Stimulated activated CD8-positive, alpha-beta memory T cell treated with anti-CD3 and anti-CD28 coated beads, Interleukin-4, amount 100 ng/mL, for 48 hours (primary cell): ENCODE measurements around the gene IGF1.
"Not testable (repeated sequence)": the region's sequence is repeated elsewhere in the genome, so short reads cannot be mapped to it uniquely, and the experiment has no call there.

Experiments
- DNase-seq: peaks from one replicate; pipeline ENCODE4 v3.0.0-alpha.2; 2020

IGF1 gene

DNA sequence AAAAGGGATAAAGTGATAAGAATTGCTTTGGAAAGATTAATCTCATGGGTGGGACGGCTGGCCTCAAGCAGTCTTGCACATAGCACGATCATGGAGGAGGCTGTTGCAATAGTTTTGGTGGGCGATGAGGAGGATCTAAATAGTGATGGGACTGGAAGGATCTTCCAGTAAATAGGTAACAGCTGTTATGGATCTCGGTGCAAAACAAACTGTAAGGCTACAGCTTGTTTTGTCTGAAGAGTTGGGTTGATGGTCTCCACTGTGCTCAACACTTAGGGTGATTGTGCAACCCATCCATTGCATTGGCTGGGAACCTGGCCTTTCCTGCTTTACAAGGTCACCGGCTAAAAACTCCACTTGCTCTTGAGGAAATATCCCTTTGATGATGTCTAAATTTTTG lies 21.0 kb downstream of the IGF1 start:
- DNase-seq: no peak

- DNase-seq: no peak
These were observed 25.3 kb downstream of the IGF1 start for GRCh38 chr12:102454808-102455760.

DNA sequence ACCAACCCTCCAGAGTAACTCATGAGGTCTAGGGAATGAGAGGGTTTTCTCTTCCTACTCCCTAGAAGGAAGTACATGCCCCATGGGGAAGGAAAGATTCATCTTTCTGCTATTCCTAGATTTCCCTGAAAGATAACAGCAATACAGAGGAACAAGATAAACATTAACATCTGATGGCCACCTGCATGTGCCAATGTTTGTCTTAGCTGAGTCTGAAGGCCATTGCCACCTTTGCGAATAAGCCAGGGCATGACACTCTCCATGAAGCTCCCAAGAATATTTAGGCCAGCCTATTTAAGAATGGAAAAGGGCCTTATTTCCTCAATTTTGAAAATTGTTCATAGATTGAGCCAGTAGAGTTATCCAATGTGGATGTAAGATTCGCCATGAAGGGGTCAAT lies 26.0 kb downstream of the IGF1 start:
- no peak for DNase-seq

DNA sequence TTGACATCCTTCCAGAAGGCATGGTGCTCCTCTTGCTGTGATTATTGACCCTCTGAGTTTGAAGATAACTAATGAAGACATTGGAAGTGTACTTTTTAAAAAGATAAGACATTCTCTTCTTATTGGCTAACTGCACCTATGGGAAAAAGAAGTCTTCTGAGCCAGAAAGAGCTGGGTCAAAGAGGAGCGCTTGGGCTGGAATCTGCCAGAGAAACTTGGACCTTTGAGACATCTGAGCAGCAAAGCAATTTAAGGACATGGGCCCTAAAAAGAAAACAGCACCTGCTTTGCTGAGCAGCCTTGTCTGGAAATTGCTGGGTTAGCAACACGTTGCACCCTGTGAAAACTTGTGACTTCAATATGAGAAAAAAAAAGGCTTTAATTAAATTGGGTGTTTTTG lies 27.8 kb downstream of the IGF1 start:
- DNase-seq: no peak

GRCh38 chr12:102449018-102449417 lies 31.3 kb downstream of the IGF1 start:
- DNase-seq: not testable (repeated sequence)

- not testable (repeated sequence) for DNase-seq
These were observed 32.9 kb downstream of the IGF1 start for GRCh38 chr12:102447426-102447825.

DNA sequence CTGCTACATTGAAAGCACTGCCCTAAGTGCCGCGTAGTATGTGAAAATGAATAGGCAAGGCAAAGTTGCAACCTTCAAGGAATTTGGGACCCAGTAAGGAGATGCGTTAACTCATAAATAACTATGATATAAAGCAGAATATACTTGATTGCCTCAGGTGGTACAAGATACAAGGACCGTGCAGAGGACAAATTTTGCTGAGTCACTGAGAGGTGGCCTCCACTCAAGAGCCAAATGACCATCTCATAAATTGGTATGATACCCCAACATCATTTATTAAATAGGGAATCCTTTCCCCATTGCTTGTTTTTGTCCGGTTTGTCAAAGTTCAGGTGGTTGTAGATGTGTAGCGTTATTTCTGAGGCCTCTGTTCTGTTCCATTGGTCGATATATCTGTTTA lies 35.7 kb downstream of the IGF1 start:
- DNase-seq: no peak

GRCh38 chr12:102444093-102444492 lies 36.3 kb downstream of the IGF1 start:
- DNase-seq: no peak

- DNase-seq: no peak
These were observed 39.2 kb downstream of the IGF1 start for GRCh38 chr12:102441077-102441596.

DNA sequence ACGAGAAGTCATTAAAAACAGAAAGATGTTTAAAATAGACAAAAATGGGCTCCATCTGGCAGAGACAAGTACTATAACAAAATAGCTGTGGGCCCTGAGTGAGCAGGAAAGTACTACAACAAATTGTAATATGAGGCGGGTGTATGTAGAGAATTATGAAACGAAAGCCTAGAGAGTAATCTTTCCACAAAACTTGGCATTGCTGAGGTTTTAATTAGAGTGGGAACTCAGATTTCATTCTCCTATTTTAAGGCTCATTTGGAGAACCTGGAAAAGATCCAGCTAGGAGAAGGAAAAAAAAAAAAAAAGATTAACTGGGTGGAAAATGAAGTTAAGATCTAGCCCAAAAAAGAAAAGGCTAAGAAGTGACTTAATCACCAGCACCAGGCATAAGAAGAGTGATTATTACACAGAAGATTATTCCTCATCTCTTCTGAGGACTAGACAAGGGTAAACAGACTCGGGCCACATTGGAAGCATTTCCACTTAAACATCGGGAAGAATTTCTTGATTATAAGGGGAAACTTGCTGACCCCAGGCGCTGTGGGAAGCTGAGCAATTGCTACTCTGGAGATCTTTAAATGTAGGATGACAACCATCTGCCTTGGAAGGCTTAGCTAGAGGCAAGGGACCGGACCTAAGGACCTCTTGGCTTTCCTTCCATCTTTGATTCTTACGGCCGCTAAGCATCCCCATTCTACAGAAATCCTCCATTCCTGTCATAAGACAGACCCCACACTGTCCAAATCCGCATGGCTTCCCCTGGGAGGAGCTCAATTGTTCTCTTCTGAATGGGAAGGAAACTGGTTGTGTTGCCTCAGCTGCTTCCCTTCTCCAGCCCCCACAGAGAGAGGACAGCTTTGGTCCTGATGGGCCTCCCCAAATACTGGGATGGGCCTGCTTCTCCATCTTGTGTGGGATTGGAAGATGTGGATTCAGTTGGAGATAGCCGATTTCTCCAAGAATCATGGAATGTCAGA lies 40.6 kb downstream of the IGF1 start:
- DNase-seq: no peak

DNA sequence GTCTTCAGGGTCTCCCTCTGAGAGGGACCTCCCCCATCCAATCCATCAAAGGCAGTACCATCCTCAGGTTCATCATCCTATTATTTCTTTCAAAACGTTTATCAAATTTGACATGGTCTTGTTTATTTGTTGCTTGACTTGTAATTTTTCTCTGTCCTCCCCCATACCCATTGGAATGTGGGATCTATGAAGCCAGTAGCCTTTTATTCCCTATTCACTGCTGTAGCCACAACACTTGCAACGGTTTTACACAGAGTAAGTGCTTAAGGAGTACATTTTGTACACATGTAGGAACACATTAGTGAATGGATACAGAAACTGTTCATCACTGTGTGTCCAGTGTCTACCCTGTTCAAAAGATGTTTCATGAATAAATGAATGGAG lies 41.5 kb downstream of the IGF1 start:
- DNase-seq: no peak

GRCh38 chr12:102438047-102438826 lies 42.1 kb downstream of the IGF1 start:
- no peak for DNase-seq

DNA sequence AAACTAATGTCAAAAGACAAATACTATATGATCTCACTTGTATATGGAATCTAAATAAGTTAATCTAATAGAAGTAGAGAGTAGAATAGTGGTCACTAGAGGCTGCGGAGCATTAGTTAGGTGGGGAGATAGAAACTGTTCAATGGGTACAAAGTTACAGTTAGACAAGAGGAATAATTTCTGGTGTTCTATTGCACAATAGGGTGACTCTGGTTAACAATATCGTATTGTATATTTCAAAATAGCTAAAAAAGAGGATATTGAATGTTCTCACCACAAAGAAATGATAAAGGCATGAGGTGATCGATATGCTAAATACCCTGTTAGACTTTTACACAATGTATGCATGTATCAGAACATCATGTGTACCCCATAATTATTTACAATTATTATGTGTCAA lies 42.9 kb downstream of the IGF1 start:
- DNase-seq: no peak

GRCh38 chr12:102436867-102437266 lies 43.5 kb downstream of the IGF1 start:
- no peak for DNase-seq

GRCh38 chr12:102435827-102436436 lies 44.4 kb downstream of the IGF1 start:
- no peak for DNase-seq

DNA sequence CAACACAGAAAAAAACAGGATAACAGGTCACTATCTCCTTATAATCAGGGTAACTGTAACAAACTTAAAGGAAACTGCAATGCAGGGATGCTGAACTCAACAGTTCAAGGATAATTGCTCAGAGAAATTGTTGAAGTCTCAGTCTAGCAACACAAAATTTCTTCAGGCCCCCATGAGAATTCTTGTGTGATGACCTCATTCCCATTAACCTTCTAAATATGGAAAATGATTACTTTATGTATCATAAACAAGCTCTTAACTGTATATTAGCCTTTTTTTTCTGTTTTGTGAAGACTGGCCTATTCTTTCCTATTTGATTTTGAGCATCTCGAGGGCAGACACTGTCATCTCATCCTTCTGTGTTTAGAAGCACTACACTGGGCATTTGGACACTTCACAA lies 47.1 kb downstream of the IGF1 start:
- DNase-seq: no peak

DNA sequence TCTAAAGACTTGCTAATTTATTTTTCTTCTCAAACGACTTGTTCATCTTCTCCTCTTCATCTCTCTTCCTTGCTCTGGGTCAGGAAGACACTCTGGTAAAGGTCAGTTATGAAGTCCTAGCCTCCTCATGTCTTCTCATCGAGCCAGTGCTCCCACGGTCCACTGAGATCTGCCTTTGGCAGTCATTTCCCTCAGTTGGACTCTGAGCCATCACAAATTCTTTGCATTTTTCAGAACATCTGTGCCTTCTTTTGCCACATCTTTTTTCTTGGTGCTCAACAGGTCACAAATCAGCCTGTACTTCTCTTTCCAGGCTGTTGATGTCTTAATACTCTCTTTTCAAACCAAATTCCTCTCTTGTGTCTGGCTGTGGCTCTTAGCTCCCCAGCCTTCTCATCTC lies 49.7 kb downstream of the IGF1 start:
- no peak for DNase-seq

DNA sequence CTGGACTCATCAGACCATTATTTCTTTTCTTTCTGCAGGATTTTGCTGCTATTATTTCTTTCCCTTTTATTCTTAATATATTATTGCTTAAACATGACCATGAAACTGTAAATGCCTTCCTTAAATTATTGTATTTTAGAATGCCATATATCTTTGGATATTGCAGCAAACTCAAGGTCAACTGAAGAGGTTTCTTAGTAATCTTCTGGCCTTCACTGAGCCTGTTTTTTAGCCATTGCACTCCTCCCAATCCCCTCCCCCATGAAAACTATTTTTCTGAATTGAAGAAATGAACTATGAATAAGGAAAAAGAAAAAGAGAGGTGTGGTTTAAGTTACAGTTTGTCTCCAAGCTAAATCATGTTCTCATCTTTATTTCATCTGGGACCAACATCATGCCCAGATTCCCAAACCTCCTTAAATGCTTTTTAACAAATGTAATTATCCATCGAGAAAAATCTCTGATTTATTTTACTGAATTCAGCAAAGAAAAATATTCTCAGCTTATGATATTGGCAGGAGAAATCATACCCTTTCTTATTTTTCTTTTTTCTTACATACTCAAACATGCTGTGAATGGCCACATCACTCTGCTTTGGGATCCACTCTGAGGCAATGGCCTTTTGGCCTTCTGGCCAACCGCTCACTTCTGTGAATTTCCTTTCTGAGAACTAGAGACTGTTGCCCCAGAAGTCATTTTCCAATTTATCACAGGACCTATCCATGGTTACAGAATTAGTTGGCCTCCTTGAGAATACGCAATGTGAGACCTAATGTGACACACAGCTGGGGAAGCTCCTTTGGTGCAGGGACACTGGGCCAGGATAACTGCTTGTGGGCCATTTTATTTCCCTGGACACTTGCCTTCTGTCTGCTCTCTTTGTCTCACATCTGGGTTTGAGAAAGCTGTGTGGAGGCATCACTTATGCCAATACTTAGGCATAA lies 50.9 kb downstream of the IGF1 start:
- DNase-seq: no peak

- DNase-seq: no peak
These were observed 52.8 kb downstream of the IGF1 start for GRCh38 chr12:102427543-102427941.

DNA sequence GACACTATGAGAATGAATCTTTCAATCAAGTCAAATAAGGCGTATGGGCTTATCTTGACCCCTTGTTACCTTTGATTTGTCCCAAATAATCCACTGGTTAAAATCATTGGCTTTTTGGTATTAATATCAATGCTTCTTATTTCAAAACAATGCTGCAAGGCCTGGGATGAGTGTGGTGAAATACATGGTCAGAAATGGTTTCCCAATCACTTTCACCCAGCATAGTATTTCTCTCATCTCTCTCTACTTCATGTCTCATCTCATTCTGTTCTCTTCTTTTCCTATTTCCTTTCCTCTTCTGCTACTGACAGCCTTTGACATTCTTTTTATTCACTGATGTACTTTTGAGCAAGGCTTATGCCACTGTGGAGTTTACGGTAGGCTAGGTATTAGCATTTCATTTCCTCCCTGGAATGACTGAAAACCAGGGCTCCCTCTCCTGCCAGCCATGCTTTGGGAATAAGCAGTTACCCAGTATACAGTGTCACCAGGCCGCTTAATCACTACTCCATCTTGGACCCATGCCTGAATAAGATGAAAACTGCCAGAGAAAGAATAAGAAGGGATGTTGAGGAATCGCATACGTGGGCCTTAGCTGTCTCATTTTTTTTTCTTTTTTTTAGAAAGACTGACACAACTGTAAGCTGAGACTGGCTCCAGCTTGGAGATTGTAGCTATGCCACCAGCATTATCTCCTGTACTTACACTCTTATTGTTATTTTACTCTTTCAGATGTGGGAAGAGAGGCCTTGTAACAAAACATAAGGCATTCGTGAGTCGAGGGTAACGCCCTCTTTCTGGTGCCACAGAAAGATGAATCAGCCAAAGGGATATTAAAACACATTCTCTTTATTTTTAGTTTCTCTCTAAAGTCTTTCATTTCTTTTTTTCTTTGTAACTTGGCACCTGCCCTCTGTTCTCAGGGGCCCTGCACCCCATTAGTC lies 53.5 kb downstream of the IGF1 start:
- no peak for DNase-seq
